ENCODE measurements around the gene PEX6. TPM values are rescaled to one million over a fixed set of nuclear protein-coding genes. Genes with fewer than 3 reads are reported as not detected.

The PEX6 gene
- total RNA-seq, 1 experiment from 2014 or later: 15.6 TPM

GRCh38 chr6:42939810-42940167 is 39.2 kb downstream of the PEX6 start:
- Histone ChIP-seq H3K4ac (ENCODE audit: low read depth, low read length) (no peak overlapping the region), H3K4me2 (ENCODE audit: insufficient read depth, insufficient read length, low read length) (no peak overlapping the region), H2BK12ac (ENCODE audit: insufficient read length, low read depth, low read length) (no peak overlapping the region), H4K5ac (ENCODE audit: insufficient read length, low read depth, low read length) (no peak overlapping the region), H3K27ac (ENCODE audit: insufficient read length, low read depth, low read length) (no peak overlapping the region), H2AFZ (ENCODE audit: low read length) (no peak overlapping the region), H3K79me2 (ENCODE audit: insufficient read depth, low read length) (peaks cover 4% of the 10 kb centered on the region; the same call in 1 of the 2 replicates), H2BK120ac (ENCODE audit: low read depth, low read length, poor library complexity, severe bottlenecking) (no peak overlapping the region), H3K79me1 (ENCODE audit: insufficient read depth, low read depth, low read length, poor library complexity, severe bottlenecking) (no peaks in the 10 kb centered on the region), H3K23ac (ENCODE audit: insufficient read length, low read depth, low read length) (no peak overlapping the region), H3K27me3 (ENCODE audit: insufficient read depth, low read length) (no peaks in the 10 kb centered on the region), H3K56ac (ENCODE audit: insufficient read length, low read depth, low read length) (no peak overlapping the region), H3K9ac (ENCODE audit: extremely low read depth, insufficient read length, low read length) (no peak overlapping the region), H3K18ac (ENCODE audit: insufficient read length, low read depth, low read length) (no peak overlapping the region), H3K4me1 (ENCODE audit: insufficient read depth, low read length) (no peaks in the 10 kb centered on the region), H3K23me2 (ENCODE audit: insufficient read length, low read depth, low read length, poor library complexity, severe bottlenecking) (no peaks in the 10 kb centered on the region), H2BK5ac (ENCODE audit: insufficient read length, low read length) (no peak overlapping the region), H4K91ac (ENCODE audit: insufficient read length, low read depth, low read length) (no peak overlapping the region), H3K9me3 (ENCODE audit: control insufficient read depth, low read depth, low read length) (no peaks in the 10 kb centered on the region), H3T11ph (ENCODE audit: low read length) (no peak overlapping the region), H2BK15ac (ENCODE audit: low read depth, low read length) (no peak overlapping the region), H4K20me1 (ENCODE audit: control insufficient read depth, insufficient read depth, insufficient read length) (peaks cover 2% of the 10 kb centered on the region), H2AK5ac (ENCODE audit: insufficient read length, low read length) (no peak overlapping the region), H3K14ac (ENCODE audit: insufficient read depth, low read length) (no peak overlapping the region), H2BK20ac (ENCODE audit: low read depth, low read length, poor library complexity, severe bottlenecking) (no peak overlapping the region), H4K8ac (replicated peaks; ENCODE audit: insufficient read length, low read depth, low read length) (no peak overlapping the region)
- Mint-ChIP-seq H3K4me3 (no peak overlapping the region), H3K4me1 (peaks cover 9 to 14% of the 10 kb centered on the region in 2 experiments), H3K27ac (peak overlapping the region in 1 of 3 experiments; percentile 59; a peak in 3 of 7 replicates), H3K9me3 (no peaks in the 10 kb centered on the region; a peak in 1 of 5 replicates), H3K36me3 (ENCODE audit: insufficient read depth in 1 of 3, low read depth in 3 of 3) (peaks cover 29 to 79% (median 44%) of the 10 kb centered on the region in 3 experiments), H3K27me3 (ENCODE audit: low read depth) (no peaks in the 10 kb centered on the region)
- no peak for TF ChIP-seq CTCF (conservative IDR thresholded peaks at IDR 0.05)
- DNase-seq: no peak
- no CpG with 5 or more reads among the region's 4 CpGs for WGBS (ENCODE audit: extremely low coverage, insufficient read length, low lambda C conversion rate)
